HTR-8/SVneo (cell line): ENCODE measurements around the gene ECM1.

ENCODE experiments used
- DNase-seq: peaks from one replicate; pipeline ENCODE4 v3.0.0; 2011; ENCODE audit warnings: low spot score, mixed read lengths; ENCODE audit not compliant: insufficient read length
- FAIRE-seq: peaks from 2 replicates; lab custom pipeline; 2011; peaks lifted over from hg19 to GRCh38; lab: Jason Lieb, UNC

Gene ECM1

DNA sequence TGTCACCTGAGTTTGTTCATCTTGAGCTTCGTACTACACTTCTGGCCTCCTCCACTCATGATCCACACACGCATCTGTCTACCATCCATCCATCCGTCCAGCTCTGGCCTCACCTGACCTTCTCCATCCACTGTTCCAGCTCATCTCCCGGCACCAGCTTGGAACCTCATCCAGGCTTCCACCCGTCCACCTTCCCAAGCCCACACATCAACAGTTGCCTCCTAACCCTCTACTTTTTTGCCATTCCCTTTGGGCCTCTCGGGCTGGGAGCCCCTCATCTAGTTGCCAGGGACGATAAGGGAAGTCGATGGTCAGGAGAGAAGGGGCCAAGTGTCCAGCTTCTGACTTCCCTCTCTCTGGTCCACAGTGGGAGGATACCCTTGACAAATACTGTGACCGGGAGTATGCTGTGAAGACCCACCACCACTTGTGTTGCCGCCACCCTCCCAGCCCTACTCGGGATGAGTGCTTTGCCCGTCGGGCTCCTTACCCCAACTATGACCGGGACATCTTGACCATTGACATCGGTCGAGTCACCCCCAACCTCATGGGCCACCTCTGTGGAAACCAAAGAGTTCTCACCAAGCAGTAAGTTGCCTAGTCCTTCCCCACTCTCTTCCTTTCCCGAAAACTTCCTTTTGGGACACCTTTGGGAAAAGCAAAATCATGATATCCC lies 4.2 kb downstream of the ECM1 start:
- FAIRE-seq (no peak), DNase-seq (no peak)

DNA sequence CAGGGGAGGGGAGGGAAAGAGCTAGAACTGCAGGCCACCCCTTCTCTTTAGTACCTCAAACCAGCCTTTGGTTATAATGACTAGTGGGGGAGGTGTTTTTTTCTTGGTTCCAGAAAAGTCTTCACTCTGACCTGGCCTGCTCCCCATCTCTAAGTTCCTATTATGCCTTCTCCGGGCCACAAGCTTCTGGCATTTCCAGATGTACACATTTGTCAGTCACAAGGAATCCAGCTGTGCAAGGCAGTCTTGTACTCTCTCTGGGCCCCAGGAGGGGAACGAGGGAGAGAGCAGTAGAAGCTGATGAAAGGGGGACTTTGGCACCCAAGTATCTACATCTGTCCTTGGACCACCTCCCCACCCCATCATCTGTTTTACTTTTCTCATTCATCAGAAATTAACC lies 4.9 kb downstream of the ECM1 start:
- no peak for DNase-seq
- FAIRE-seq: no peak

- FAIRE-seq (no peak), DNase-seq (no peak)
These were observed 5.5 kb downstream of the ECM1 start for GRCh38 chr1:150513351-150513791.

DNA sequence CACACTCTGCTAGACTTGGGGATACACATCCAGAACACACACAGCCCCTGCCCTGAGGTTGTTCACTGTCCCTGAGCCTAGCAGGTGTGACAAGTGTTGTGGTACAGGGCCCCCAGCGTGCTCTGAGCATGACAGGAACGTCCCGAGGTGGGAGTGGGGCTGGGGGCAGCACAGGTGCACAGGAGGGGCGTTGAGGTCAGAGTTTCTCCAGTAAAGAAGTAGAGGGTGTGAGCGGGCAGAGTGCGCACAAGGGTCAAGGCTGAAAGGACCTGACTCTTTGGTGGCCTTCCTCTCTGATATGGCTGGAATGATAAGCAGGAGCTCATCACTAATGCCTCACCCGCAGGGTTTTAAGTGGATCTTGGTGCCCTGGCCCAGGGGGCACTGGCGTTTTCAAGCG lies 6.4 kb downstream of the ECM1 start:
- DNase-seq (no peak), FAIRE-seq (no peak)

GRCh38 chr1:150514913-150515327 lies 7.0 kb downstream of the ECM1 start:
- no peak for FAIRE-seq

GRCh38 chr1:150515328-150516049 lies 7.6 kb downstream of the ECM1 start, which contains the start of gene FALEC:
TSS of gene FALEC (plus strand) at chr1:150515752.
- FAIRE-seq (peak; percentile 64), DNase-seq (peak; percentile 96)

More at GRCh38 chr1:150514913-150515327, 7.0 kb downstream of the ECM1 start:
- no peak for DNase-seq

DNA sequence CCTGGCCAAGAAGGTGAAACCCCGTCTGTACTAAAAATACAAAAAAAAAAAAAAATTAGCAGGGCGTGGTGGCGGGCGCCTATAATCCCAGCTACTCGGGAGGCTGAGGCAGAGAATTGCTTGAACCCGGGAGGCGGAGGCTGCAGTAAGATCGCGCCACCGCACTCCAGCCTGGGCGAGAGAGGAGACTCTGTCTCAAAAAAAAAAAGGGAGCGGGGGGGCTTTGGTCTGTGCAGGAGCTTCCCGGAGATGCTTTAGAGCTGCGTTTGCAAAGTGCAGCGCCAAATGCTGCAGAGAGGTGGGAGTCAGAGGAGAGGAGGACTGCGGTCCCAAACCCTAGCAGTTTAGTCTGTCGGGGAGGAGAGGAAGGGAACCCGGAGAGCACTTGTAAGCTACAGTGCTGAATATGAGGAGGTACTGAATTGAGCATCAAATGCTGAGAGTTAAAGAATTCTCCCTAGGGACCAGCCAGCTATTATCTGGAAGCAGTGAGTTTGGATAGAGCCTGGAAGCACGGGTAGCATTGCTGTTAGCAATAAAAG lies 8.2 kb downstream of the ECM1 start:
- FAIRE-seq (no peak), DNase-seq (no peak)

GRCh38 chr1:150516616-150517015 lies 8.7 kb downstream of the ECM1 start:
- no peak for FAIRE-seq

GRCh38 chr1:150521196-150521968 lies 13.5 kb downstream of the ECM1 start:
- no peak for FAIRE-seq
- no peak for DNase-seq

More at GRCh38 chr1:150516616-150517015, 8.7 kb downstream of the ECM1 start:
- no peak for DNase-seq

DNA sequence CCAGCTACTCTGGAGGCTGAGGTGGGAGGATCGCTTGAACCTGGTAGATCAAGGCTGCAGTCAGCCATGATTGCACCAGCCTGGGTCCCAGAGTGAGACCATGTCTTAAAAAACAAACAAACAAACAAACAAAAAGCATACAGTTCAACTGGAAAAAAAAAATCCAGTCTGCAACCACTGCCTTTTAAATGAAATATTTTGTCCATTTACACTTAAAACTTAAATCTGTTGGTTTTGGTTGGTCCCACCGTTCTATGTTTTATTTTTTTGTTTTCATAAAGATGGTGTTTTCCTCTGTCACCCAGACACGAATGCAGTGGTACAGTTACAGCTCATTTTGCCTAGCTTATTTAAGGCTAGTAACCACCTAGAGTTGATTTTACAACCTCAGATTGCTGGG lies 17.4 kb downstream of the ECM1 start:
- FAIRE-seq: no peak
- DNase-seq: no peak

DNA sequence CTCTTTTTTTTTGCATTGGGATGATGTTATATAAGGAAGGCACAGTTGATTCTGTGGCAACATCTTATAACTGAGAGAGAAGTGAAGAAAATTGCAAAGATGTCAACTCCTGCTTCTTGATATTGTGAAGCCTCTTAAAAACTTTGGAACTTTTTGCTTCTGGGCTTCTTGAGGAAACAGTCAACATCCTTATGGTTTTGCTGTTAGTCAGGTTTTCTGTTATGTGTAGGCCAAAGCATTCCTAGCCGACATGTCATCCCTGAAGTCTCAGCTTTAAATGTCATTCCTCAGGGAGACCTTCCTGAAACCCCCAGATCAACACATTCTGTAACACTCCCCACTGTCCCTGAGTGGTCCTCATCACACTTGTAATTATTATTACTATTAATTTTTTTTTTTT lies 20.3 kb downstream of the ECM1 start:
- no peak for DNase-seq
- FAIRE-seq: no peak

- FAIRE-seq (no peak), DNase-seq (no peak)
These were observed 21.1 kb downstream of the ECM1 start for GRCh38 chr1:150529017-150529416.

- DNase-seq (no peak), FAIRE-seq (no peak)
These were observed 22.7 kb downstream of the ECM1 start for GRCh38 chr1:150530491-150531159.

- FAIRE-seq (no peak), DNase-seq (no peak)
These were observed 25.0 kb downstream of the ECM1 start for GRCh38 chr1:150532860-150533259.

DNA sequence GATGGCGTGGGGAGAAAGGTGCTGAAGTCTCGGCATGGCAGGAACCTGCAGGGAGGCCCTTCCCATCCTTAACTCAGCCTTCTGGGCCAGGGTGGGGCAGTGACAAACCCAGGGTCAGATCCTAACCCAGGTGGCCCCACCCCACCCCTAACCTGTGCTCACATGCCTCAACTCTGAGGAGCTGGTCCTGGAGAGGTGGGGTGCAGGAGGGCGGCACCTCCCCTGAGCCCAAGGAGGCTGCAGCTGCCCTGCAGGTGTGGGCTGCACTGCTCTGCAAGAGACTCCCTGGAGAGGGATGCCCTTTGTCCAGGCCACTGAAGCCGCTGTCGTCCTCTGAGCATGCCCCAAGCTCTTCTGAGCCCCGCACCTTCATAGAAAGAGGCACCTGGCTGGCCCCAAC lies 26.1 kb downstream of the ECM1 start:
- no peak for DNase-seq
- FAIRE-seq: no peak

- FAIRE-seq: no peak
- DNase-seq: no peak
These were observed 27.8 kb downstream of the ECM1 start for GRCh38 chr1:150535511-150536287.

DNA sequence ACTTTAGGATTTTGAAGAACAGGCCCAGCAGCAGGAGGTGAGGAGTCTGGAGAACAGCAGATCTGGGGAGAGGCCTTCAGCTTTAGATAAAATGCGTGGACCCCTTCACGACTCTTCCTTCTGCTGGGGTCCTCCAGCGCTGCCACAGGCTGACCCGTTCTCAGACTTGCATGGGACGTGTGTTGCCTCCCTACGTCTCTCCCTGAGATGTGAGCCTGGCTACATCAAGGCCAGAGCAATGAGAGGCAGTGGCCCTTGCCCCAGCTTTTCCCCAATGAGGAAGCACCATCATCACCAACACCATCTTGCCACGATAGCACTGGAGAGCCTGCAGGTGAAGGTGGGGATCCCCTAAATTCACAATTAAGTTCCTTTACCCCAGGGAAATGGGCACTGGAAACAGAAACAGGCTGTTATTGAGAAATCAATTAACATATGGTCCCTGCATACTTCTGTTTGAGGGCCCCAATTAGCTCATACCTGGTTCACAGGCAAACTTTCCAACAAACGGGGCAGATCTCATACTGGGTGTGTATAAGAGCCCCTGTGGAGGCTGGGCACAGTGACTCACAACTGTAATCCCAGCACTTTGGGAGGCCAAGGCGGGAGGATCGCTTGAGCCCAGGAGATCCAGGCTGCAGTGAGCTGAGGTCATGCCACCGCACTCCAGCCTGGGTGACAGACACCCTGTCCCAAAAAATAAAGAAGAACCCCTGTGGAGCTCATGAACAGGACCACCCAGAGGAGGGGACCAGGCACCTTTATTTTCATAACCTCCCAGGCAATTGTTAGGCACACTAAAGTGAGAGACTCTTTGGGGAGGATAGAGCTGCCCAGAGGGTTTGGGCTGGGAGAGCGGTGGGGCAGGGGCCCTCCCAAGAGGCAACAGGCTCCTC lies 29.2 kb downstream of the ECM1 start:
- FAIRE-seq (no peak), DNase-seq (no peak)
